Measurements from ENCODE around the gene NMNAT3.

Gene NMNAT3

GRCh38 chr3:139521144-139521543 lies 156.6 kb downstream of the NMNAT3 start:
- Histone ChIP-seq H3K27ac (ENCODE audit: insufficient read depth, low read length, poor library complexity, severe bottlenecking) (no peak overlapping the region), H3K9me3 (ENCODE audit: control insufficient read depth, low read length) (no peaks in the 10 kb centered on the region), H3K36me3 (ENCODE audit: control insufficient read depth, insufficient read depth, low read length) (no peaks in the 10 kb centered on the region), H3K4me3 (ENCODE audit: insufficient read depth, low read depth, low read length, poor library complexity, severe bottlenecking) (no peak overlapping the region), H3K27me3 (replicated peaks; ENCODE audit: control insufficient read depth, insufficient read depth, low read length, poor library complexity, severe bottlenecking) (no peaks in the 10 kb centered on the region), H3K4me1 (ENCODE audit: control insufficient read depth, insufficient read depth, low read length, poor library complexity, severe bottlenecking) (no peaks in the 10 kb centered on the region)
- DNase-seq: no peak

- H3K27me3 ChIP-seq (replicated peaks; ENCODE audit: control insufficient read depth, insufficient read depth, low read length, poor library complexity, severe bottlenecking): no peaks in the 10 kb centered on the region
- H3K36me3 ChIP-seq (ENCODE audit: control insufficient read depth, insufficient read depth, low read length): no peaks in the 10 kb centered on the region
- H3K9me3 ChIP-seq (ENCODE audit: control insufficient read depth, low read length): no peaks in the 10 kb centered on the region
- no peak overlapping the region for H3K4me3 ChIP-seq (ENCODE audit: insufficient read depth, low read depth, low read length, poor library complexity, severe bottlenecking)
- DNase-seq: no peak
- no peak overlapping the region for H3K27ac ChIP-seq (ENCODE audit: insufficient read depth, low read length, poor library complexity, severe bottlenecking)
- no peaks in the 10 kb centered on the region for H3K4me1 ChIP-seq (ENCODE audit: control insufficient read depth, insufficient read depth, low read length, poor library complexity, severe bottlenecking)
Observed at GRCh38 chr3:139519998-139520737, 157.6 kb downstream of the NMNAT3 start.

- no peaks in the 10 kb centered on the region for H3K36me3 ChIP-seq (ENCODE audit: control insufficient read depth, insufficient read depth, low read length)
- no peak for DNase-seq
- no peaks in the 10 kb centered on the region for H3K4me1 ChIP-seq (ENCODE audit: control insufficient read depth, insufficient read depth, low read length, poor library complexity, severe bottlenecking)
- H3K9me3 ChIP-seq (ENCODE audit: control insufficient read depth, low read length): no peaks in the 10 kb centered on the region
- no peak overlapping the region for H3K27ac ChIP-seq (ENCODE audit: insufficient read depth, low read length, poor library complexity, severe bottlenecking)
- H3K4me3 ChIP-seq (ENCODE audit: insufficient read depth, low read depth, low read length, poor library complexity, severe bottlenecking): no peak overlapping the region
- H3K27me3 ChIP-seq (replicated peaks; ENCODE audit: control insufficient read depth, insufficient read depth, low read length, poor library complexity, severe bottlenecking): no peaks in the 10 kb centered on the region
Observed at GRCh38 chr3:139518926-139519842, 158.6 kb downstream of the NMNAT3 start.

DNA sequence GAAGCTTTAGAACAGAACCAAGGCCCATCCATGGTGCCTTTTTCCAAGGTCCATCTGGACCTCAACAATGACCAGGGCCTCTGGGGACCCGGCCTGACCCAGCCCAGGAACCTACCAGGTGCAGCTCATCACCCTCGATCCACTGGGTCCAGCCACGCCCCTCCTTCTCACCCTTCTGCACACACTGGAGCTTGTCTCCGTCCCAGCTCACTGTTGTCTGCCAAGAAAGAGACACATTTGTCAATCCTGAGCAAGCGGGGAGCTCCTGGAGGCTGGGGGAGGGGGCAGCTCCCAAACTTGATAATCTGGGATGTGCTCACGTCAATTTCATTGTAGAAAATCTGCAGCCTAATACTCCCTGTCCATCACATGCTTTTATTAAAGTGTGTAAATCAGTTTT lies 159.5 kb downstream of the NMNAT3 start:
- H3K27ac ChIP-seq (ENCODE audit: insufficient read depth, low read length, poor library complexity, severe bottlenecking): no peak overlapping the region
- DNase-seq: no peak
- H3K9me3 ChIP-seq (ENCODE audit: control insufficient read depth, low read length): no peaks in the 10 kb centered on the region

DNA sequence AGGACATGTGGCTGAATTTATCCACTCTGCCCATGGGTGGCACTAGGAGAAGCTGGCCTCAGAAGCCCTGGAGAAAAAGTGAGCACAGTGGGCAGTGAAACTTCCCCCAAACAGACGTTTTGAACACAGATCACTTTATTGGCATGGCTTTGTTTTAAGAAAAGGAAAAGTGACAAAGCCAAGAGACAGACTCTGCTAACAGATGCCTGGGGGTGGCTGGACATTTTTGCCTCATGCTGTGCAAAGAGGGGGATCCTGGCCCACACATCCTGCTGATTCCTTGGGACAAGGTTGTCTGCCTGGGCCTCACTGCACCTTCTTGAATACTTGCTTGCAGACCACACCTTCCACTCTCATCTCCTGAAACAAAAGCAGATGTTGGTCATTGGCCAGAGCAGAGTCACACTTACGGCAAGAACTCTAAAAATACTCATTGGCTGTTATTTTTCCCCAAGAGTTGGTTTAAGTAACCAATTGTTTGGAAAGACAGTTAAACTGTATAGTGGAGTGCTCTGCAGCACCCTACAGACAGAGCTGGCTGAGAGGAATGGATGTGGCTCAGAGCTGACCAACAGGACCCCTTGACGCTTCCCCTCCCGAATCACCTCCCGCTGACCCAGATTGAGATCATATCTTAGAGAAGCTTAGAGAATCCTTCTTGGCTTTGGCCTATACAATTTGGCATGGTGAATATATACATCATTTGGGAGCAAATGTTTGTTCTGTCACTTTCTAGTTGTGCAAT lies 160.3 kb downstream of the NMNAT3 start:
- Histone ChIP-seq H3K9me3 (ENCODE audit: control insufficient read depth, low read length) (no peaks in the 10 kb centered on the region), H3K27ac (ENCODE audit: insufficient read depth, low read length, poor library complexity, severe bottlenecking) (no peak overlapping the region), H3K27me3 (replicated peaks; ENCODE audit: control insufficient read depth, insufficient read depth, low read length, poor library complexity, severe bottlenecking) (no peaks in the 10 kb centered on the region), H3K4me3 (ENCODE audit: insufficient read depth, low read depth, low read length, poor library complexity, severe bottlenecking) (no peak overlapping the region), H3K36me3 (ENCODE audit: control insufficient read depth, insufficient read depth, low read length) (no peaks in the 10 kb centered on the region), H3K4me1 (ENCODE audit: control insufficient read depth, insufficient read depth, low read length, poor library complexity, severe bottlenecking) (no peaks in the 10 kb centered on the region)
- no peak for DNase-seq

More for the DNA sequence above, 159.5 kb downstream of the NMNAT3 start:
- Histone ChIP-seq H3K36me3 (ENCODE audit: control insufficient read depth, insufficient read depth, low read length) (no peaks in the 10 kb centered on the region), H3K4me1 (ENCODE audit: control insufficient read depth, insufficient read depth, low read length, poor library complexity, severe bottlenecking) (no peaks in the 10 kb centered on the region), H3K27me3 (replicated peaks; ENCODE audit: control insufficient read depth, insufficient read depth, low read length, poor library complexity, severe bottlenecking) (no peaks in the 10 kb centered on the region), H3K4me3 (ENCODE audit: insufficient read depth, low read depth, low read length, poor library complexity, severe bottlenecking) (no peak overlapping the region)

GRCh38 chr3:139514741-139515140 lies 163.0 kb downstream of the NMNAT3 start:
- Histone ChIP-seq H3K27ac (ENCODE audit: insufficient read depth, low read length, poor library complexity, severe bottlenecking) (no peak overlapping the region), H3K9me3 (ENCODE audit: control insufficient read depth, low read length) (no peaks in the 10 kb centered on the region), H3K4me3 (ENCODE audit: insufficient read depth, low read depth, low read length, poor library complexity, severe bottlenecking) (no peak overlapping the region), H3K4me1 (ENCODE audit: control insufficient read depth, insufficient read depth, low read length, poor library complexity, severe bottlenecking) (no peaks in the 10 kb centered on the region), H3K27me3 (replicated peaks; ENCODE audit: control insufficient read depth, insufficient read depth, low read length, poor library complexity, severe bottlenecking) (no peaks in the 10 kb centered on the region), H3K36me3 (ENCODE audit: control insufficient read depth, insufficient read depth, low read length) (no peaks in the 10 kb centered on the region)
- no peak for DNase-seq
